Amniotic epithelial cell (primary cell): ENCODE measurements around the gene FGF16.
"Not testable (repeated sequence)": the region's sequence is repeated elsewhere in the genome, so short reads cannot be mapped to it uniquely, and the experiment has no call there.

ENCODE experiments used
- DNase-seq: peaks from one replicate; pipeline ENCODE4 v3.0.0-alpha.2; 2010; ENCODE audit warnings: low read depth

The FGF16 gene

GRCh38 chrX:77447653-77448569 lies 722 bp downstream of the FGF16 start:
- no peak for DNase-seq

DNA sequence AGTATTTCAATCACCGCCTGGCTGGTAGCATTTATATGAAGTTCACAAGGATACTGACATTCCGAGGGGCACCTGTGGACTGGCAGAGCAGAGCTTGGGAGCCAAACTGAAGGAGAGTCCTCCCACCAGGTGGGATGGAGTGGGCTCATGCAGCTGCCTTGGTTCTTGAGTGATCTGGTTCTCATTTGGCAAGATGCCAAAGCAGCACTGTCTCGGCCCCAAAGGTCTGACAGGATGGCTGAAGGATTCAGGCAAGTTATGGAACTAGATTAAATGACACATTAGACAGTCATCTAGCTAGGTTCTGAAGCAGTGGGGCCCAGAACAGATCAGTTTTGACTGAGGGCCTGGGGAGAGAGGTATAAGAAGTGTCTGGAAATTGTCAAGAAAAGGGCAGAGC lies 3.2 kb downstream of the FGF16 start:
- DNase-seq: no peak

DNA sequence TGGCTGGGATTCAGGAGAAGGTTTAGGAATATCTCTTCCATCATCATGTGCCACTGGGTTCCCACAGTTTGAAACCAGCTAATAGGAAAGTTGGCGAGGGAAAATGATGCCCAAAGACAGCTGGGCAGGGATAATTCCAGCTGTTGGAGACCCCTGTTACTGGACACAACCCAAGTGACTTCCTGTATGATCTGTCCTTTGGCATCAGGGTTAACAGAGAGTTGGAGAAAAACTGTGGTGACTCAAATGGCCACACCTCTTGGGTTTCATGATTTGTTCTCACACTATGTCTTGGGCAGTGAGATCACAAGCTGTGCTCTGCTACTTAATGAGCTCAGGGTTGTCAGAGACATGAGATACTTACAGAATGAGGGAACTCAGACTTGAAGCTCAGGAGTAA lies 3.8 kb downstream of the FGF16 start:
- peak; percentile 37 for DNase-seq

- no peak for DNase-seq
Measured at GRCh38 chrX:77453190-77453589, 6.0 kb downstream of the FGF16 start.

GRCh38 chrX:77455437-77455836 lies 8.2 kb downstream of the FGF16 start:
- DNase-seq: no peak

- no peak for DNase-seq
Measured at GRCh38 chrX:77484045-77484444, 36.9 kb downstream of the FGF16 start.

DNA sequence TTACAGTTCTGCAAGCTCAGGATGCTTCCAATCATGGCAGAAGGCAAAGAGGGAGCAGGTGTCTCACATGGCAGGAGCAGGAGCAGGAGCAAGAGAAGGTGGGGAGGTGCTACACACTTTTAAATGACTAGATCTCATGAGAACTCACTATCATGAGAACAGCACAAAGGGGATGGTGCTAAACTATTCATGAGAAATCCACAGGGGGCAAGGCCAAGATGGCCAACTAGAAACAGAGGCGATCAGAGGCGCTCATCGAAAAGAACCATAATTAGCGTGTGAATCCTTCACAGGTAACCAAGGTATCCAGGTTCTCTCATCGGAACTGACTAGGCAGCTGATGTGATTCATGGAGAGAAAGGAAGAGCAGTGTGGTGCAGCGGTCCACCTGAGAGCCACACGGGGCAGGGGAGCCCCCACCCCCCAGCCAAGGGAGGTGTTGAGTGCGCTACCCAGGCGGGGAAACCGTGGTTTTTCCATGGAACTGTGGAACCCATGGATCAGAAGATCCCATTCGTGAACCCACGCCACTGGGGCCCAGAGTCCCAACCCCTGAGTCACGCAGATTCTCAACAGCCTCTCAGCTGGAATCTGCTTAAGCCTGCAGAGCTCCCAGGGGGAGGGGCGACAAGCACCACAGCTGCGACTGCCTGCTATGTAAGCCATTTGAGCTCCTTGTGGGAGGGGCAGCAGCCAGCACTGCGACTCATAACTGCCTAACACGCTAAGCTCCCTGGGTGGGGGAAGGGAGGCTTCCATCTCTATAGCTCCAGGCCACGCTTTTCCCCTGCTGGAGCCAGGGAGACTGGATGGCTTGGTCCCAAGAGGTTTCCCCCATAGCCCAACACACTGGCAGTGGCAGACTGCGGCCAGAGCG lies 46.7 kb downstream of the FGF16 start:
- DNase-seq: peak; percentile 72

- not testable (repeated sequence) for DNase-seq
Measured at GRCh38 chrX:77500164-77500563, 53.0 kb downstream of the FGF16 start.

- DNase-seq: no peak
Measured at GRCh38 chrX:77502951-77503525, 55.8 kb downstream of the FGF16 start.

GRCh38 chrX:77505227-77505626 lies 58.0 kb downstream of the FGF16 start:
- DNase-seq: peak; percentile 53
